ENCODE data around the gene NHSL1.

Gene NHSL1

GRCh38 chr6:138405816-138406413, 93.4 kb downstream of the NHSL1 start:
- Histone ChIP-seq H3K4me3 (ENCODE audit: low read depth, low read length) (no peak overlapping the region), H3K4me1 (ENCODE audit: control insufficient read depth, insufficient read depth, low read length) (peaks cover 12% of the 10 kb centered on the region), H3K36me3 (ENCODE audit: control insufficient read depth in 2 of 2, insufficient read depth in 1 of 2, low read length in 2 of 2) (peaks cover 32 to 50% of the 10 kb centered on the region in 2 experiments), H3K27ac (ENCODE audit: extremely low read depth, low read depth, low read length) (peak overlapping the region; percentile 27; the same call in 1 of the 2 replicates), H3K9me3 (ENCODE audit: control insufficient read depth, insufficient read depth, low read depth, low read length) (no peaks in the 10 kb centered on the region)
- POLR2A ChIA-PET, result no interaction called here
- CTCF ChIA-PET, result interaction anchor here (0.5 to 3.4 kb wide), 11 partner anchors 10 to 354 kb away, joined by 3 to 26 read pairs (median 3); no protein-coding TSS in a partner anchor
- TF ChIP-seq ZXDB (tag by site-specific recombination; IDR thresholded peaks at IDR 0.05) (peak; percentile 21; the same call in 1 of the 2 replicates), ZNF518A (tag by site-specific recombination; conservative IDR thresholded peaks at IDR 0.05; ENCODE audit: low read depth) (no peak), ZNF776 (tag by site-specific recombination; IDR thresholded peaks at IDR 0.05; ENCODE audit: borderline replicate concordance) (no peak), HOXD13 (CRISPR knock-in tag; IDR thresholded peaks at IDR 0.05; ENCODE audit: borderline replicate concordance) (no peak), ZNF223 (tag by site-specific recombination; IDR thresholded peaks at IDR 0.05) (no peak), ZNF555 (tag by site-specific recombination; conservative IDR thresholded peaks at IDR 0.05) (no peak), ZNF324 (tag by site-specific recombination; IDR thresholded peaks at IDR 0.05) (no peak), ZNF571 (tag by site-specific recombination; IDR thresholded peaks at IDR 0.05) (no peak), ZNF785 (tag by site-specific recombination; IDR thresholded peaks at IDR 0.05) (no peak), ZNF302 (tag by site-specific recombination; IDR thresholded peaks at IDR 0.05; ENCODE audit: low read depth) (no peak), ZNF37A (tag by site-specific recombination; IDR thresholded peaks at IDR 0.05) (no peak), ZNF629 (tag by site-specific recombination; IDR thresholded peaks at IDR 0.05) (no peak), PRDM6 (tag by site-specific recombination; IDR thresholded peaks at IDR 0.05) (peak; percentile 97), ZNF23 (tag by site-specific recombination; IDR thresholded peaks at IDR 0.05; ENCODE audit: borderline replicate concordance) (no peak), ZNF449 (tag by site-specific recombination; IDR thresholded peaks at IDR 0.05) (no peak), TRIM28 (IDR thresholded peaks at IDR 0.05; ENCODE audit: borderline replicate concordance, low read length) (peak; percentile 97), ZNF2 (tag by site-specific recombination; IDR thresholded peaks at IDR 0.05) (peak; percentile 41; the same call in 1 of the 2 replicates), GLIS1 (tag by site-specific recombination; IDR thresholded peaks at IDR 0.05) (no peak), ZNF645 (tag by site-specific recombination; IDR thresholded peaks at IDR 0.05) (no peak), ZNF624 (tag by site-specific recombination; IDR thresholded peaks at IDR 0.05) (no peak), OVOL3 (tag by site-specific recombination; IDR thresholded peaks at IDR 0.05) (peak; percentile 68; the same call in 1 of the 2 replicates)
- TF ChIP-seq, protein P1, sequence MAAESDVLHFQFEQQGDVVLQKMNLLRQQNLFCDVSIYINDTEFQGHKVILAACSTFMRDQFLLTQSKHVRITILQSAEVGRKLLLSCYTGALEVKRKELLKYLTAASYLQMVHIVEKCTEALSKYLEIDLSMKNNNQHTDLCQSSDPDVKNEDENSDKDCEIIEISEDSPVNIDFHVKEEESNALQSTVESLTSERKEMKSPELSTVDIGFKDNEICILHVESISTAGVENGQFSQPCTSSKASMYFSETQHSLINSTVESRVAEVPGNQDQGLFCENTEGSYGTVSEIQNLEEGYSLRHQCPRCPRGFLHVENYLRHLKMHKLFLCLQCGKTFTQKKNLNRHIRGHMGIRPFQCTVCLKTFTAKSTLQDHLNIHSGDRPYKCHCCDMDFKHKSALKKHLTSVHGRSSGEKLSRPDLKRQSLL (tag by site-specific recombination; IDR thresholded peaks at IDR 0.05), result 0 out of 2 replicates have a peak, but pooled peaks have one; percentile 49
- TF ChIP-seq, protein P2, sequence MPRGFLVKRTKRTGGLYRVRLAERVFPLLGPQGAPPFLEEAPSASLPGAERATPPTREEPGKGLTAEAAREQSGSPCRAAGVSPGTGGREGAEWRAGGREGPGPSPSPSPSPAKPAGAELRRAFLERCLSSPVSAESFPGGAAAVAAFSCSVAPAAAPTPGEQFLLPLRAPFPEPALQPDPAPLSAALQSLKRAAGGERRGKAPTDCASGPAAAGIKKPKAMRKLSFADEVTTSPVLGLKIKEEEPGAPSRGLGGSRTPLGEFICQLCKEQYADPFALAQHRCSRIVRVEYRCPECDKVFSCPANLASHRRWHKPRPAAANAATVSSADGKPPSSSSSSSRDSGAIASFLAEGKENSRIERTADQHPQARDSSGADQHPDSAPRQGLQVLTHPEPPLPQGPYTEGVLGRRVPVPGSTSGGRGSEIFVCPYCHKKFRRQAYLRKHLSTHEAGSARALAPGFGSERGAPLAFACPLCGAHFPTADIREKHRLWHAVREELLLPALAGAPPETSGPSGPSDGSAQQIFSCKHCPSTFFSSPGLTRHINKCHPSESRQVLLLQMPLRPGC (tag by site-specific recombination; IDR thresholded peaks at IDR 0.05), result peak; percentile 62; the same call in 1 of the 2 replicates
